Activated CD4-positive, alpha-beta memory T cell treated with anti-CD3 and anti-CD28 coated beads for 36 hours (primary cell): ENCODE measurements around the gene NOD2. TPM values are rescaled to one million over a fixed set of nuclear protein-coding genes. Genes with fewer than 3 reads are reported as not detected.
A peak's percentile ranks its signal among the peaks of the same experiment; 100 is the strongest.

Source experiments
- CTCF ChIA-PET: fragments of 350-600 bp; sonication (Branson Sonifier 250); formaldehyde crosslinking; loops from one replicate; lab custom pipeline; 2021; ENCODE audit warnings: antibody characterized with exemption, inconsistent platforms; lab: Charles Lee
- POLR2A ChIA-PET: fragments of 350-600 bp; sonication (Branson Sonifier 250); formaldehyde crosslinking; loops from one replicate; lab custom pipeline; 2021; ENCODE audit warnings: antibody characterized with exemption; lab: Charles Lee
- DNase-seq: peaks from one replicate; pipeline ENCODE4 v3.0.0-alpha.2; 2020
- H3K27ac Mint-ChIP-seq: one replicate; pipeline ENCODE4 v1.8.0; 2021; ENCODE audit warnings: mixed read lengths
- H3K27me3 Mint-ChIP-seq: one replicate; pipeline ENCODE4 v1.8.0; 2021; ENCODE audit warnings: mixed read lengths
- H3K36me3 Mint-ChIP-seq: one replicate; pipeline ENCODE4 v1.8.0; 2021; ENCODE audit warnings: mixed read lengths
- H3K4me1 Mint-ChIP-seq: one replicate; pipeline ENCODE4 v1.8.0; 2021; ENCODE audit warnings: low read depth, mixed read lengths
- H3K4me3 Mint-ChIP-seq: one replicate; pipeline ENCODE4 v1.8.0; 2021; ENCODE audit warnings: mild to moderate bottlenecking, mixed read lengths
- H3K9me3 Mint-ChIP-seq: one replicate; pipeline ENCODE4 v1.8.0; 2021; ENCODE audit warnings: mixed read lengths
- intact Hi-C: fragments of 100-400 bp; cut with micrococcal nuclease; formaldehyde crosslinking; loops from one replicate; pipeline ENCODE4 v1.15.1; 2023
- total RNA-seq, 2 experiments: library from RNA; stranded (reverse); gene quantifications; one replicate each; pipeline ENCODE4 v1.2.3, GENCODE V29; 2021

The NOD2 gene
- total RNA-seq, 2 experiments from 2014 or later = 17.9 to 18.7 TPM

DNA sequence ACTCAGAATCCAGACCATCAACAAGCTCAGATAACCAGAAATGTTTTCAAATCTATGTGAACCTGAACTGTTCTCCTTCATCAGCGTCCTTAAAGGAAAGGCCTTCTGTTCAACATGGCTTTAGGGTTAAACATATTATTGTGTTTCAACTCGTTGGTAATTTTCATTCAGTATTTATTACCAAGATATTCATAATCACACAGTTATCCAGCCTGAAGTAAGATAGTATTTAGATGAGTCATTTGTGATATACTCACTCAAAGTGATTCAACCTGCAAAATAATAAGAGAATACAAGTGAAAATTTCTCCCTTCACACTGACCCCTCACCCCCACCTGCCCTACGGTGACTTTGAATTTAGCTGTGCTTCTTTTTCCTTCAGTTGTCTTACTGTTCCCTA lies 51.5 kb downstream of the NOD2 start:
- Mint-ChIP-seq H3K36me3 (peaks cover 39% of the 10 kb centered on the region), H3K9me3 (no peaks in the 10 kb centered on the region), H3K4me1 (peaks cover 57% of the 10 kb centered on the region), H3K4me3 (peak overlapping the region; percentile 94), H3K27ac (peak overlapping the region; percentile 97), H3K27me3 (no peaks in the 10 kb centered on the region)
- peak; percentile 44 for DNase-seq
- intact Hi-C loops = loop anchor here (5.0 to 10.0 kb wide), 3 partner anchors 468 to 720 kb away; partner anchors contain the start of genes ADCY7 and CNEP1R1
- CTCF ChIA-PET = interaction anchor here (0.5 to 9.9 kb wide), 14 partner anchors 9 to 548 kb away, joined by 3 to 153 read pairs (median 6); partner anchors contain the start of gene SNX20
- POLR2A ChIA-PET = interaction anchor here (0.6 to 7.2 kb wide), 12 partner anchors 9 to 720 kb away, joined by 3 to 81 read pairs (median 3); partner anchors contain the start of genes CNEP1R1 and SNX20

DNA sequence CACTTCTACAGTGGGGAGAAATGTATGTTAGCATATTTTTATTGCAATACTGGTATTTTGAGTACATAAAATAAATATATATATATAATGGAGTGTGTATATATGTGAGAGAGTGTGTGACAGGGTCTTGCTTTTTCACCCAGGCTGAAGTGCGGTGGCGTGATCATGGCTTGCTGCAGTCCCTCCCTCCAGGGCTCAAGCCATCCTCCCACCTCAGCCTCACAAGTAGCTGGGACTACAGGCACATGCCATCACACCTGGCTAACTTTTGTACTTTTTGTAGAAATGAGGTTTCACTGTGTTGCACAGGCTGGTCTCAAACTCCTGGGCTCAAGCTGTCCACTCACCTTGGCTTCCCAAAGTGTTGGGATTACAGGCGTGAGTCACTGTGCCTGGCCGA lies 52.5 kb downstream of the NOD2 start:
- POLR2A ChIA-PET = interaction anchor here (1.9 to 7.2 kb wide), 5 partner anchors 20 to 66 kb away, joined by 8 to 81 read pairs (median 15); partner anchors contain the start of genes NOD2 and SNX20
- peaks cover 57% of the 10 kb centered on the region for H3K4me1 Mint-ChIP-seq
- DNase-seq = peak; percentile 37
- H3K27ac Mint-ChIP-seq = peak overlapping the region; percentile 97
- no peaks in the 10 kb centered on the region for H3K27me3 Mint-ChIP-seq
- intact Hi-C loops = loop anchor here (2.0 to 10.0 kb wide), 5 partner anchors 47 to 721 kb away; partner anchors contain the start of genes BRD7 and CNEP1R1
- peaks cover 48% of the 10 kb centered on the region for H3K36me3 Mint-ChIP-seq
- peak overlapping the region; percentile 94 for H3K4me3 Mint-ChIP-seq
- H3K9me3 Mint-ChIP-seq = no peaks in the 10 kb centered on the region
- CTCF ChIA-PET = interaction anchor here (0.6 to 9.9 kb wide), 16 partner anchors 10 to 535 kb away, joined by 3 to 153 read pairs (median 6); partner anchors contain the start of genes NOD2 and SNX20

DNA sequence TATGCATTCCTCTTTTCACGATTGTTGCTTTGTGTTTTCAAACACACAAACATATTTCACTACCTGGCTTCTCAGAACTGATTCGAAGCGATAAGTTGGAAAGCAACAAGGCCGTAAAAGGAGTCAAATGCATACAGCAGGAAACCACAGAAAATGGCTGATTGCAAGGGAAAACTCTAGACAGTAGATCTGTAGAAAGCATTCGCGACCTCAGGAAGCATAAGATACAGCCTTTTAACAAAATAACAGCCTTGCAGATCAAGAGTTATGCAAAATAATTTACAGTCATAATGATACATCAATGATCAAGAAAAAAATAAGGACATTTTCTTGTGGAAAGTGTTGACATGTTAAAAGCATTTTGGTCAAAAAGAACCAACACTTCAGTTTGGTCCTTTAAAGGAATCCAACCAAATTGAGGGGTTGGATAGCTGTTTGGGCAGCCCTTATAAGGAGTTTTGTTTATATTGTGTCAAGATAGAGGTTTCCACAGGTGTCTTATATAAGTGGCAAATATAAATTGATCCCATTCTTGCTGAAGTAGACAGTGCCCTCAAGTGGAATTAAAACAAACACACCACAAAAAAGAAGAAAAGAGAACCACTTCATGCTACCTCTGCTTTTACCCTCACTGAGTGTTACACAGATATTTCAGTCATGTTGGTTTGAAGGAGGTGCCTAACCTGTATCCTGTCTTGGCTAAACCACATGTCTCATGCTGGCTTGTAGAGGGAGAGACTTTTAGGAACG lies 54.0 kb downstream of the NOD2 start:
- Mint-ChIP-seq H3K27me3 (no peaks in the 10 kb centered on the region), H3K4me3 (peak overlapping the region; percentile 73), H3K27ac (peak overlapping the region; percentile 97), H3K9me3 (no peaks in the 10 kb centered on the region), H3K4me1 (peaks cover 64% of the 10 kb centered on the region), H3K36me3 (peaks cover 54% of the 10 kb centered on the region)
- DNase-seq = no peak
- intact Hi-C loops = loop anchor here (1.0 to 10.0 kb wide), 13 partner anchors 18 to 723 kb away; partner anchors contain the start of genes BRD7, CNEP1R1 and SNX20
- CTCF ChIA-PET = interaction anchor here (0.6 to 9.9 kb wide), 25 partner anchors 11 to 537 kb away, joined by 3 to 153 read pairs (median 4); partner anchors contain the start of genes NOD2 and SNX20
- POLR2A ChIA-PET = interaction anchor here (0.7 to 7.2 kb wide), 8 partner anchors 18 to 81 kb away, joined by 4 to 81 read pairs (median 8); partner anchors contain the start of genes NOD2 and SNX20

DNA sequence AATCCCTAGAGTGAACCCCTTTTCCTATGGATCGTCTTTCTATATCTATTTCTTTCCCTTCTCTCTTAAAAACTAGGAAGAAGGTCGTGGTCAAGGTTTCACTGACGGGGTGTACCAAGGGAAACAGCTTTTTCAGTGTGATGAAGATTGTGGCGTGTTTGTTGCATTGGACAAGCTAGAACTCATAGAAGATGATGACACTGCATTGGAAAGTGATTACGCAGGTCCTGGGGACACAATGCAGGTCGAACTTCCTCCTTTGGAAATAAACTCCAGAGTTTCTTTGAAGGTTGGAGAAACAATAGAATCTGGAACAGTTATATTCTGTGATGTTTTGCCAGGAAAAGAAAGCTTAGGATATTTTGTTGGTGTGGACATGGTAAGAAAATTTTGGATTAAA lies 58.1 kb downstream of the NOD2 start:
- CTCF ChIA-PET = interaction anchor here (0.7 to 9.9 kb wide), 7 partner anchors 14 to 397 kb away, joined by 3 to 153 read pairs (median 5); no protein-coding TSS in a partner anchor
- peaks cover 55% of the 10 kb centered on the region for H3K36me3 Mint-ChIP-seq
- DNase-seq = no peak
- H3K9me3 Mint-ChIP-seq = no peaks in the 10 kb centered on the region
- H3K27ac Mint-ChIP-seq = peak overlapping the region; percentile 54
- intact Hi-C loops = no loop called here
- POLR2A ChIA-PET = interaction anchor here (1.6 kb wide), 1 partner anchor 70 kb away, joined by 4 read pairs; the partner anchor contains the start of gene SNX20
- H3K4me1 Mint-ChIP-seq = peaks cover 71% of the 10 kb centered on the region
- no peak overlapping the region for H3K4me3 Mint-ChIP-seq
- no peaks in the 10 kb centered on the region for H3K27me3 Mint-ChIP-seq

DNA sequence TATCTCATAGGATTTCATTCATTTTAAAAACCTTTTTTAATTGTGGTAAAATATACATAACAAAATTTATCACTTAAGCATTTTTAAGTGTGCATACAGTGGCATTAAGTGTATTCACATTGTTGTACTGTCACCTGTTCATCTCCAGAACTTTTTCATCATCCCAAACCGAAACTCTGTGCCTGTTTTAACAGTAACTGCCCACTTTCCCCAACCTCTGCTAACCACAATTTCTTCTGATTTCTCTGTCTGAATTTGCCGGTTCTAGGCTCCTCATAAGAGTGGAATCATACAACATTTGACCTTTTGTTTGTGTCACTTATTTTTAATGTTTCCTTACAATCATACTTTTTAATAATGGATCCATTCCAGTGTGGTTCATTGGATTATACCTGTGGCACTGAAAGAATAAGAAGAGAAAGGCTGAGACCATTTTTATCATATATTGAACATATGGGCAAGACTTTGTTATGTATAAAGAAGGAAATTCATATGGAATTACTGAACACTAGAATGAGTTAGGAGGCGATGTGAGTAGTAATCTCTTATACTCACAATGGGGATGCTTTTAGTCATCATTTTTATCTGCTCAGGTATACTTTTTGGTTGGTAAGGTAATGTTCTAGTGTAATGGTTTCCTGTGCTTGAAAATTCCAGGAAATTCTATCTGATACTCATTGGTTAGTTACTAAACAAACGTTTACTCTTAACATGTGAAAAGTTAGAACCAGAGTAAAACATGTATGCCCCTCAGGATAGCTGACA lies 59.2 kb downstream of the NOD2 start:
- ChIA-PET POLR2A (interaction anchor here (1.0 kb wide), 1 partner anchor 71 kb away, joined by 3 read pairs; no protein-coding TSS in a partner anchor), CTCF (interaction anchor here (0.7 to 4.1 kb wide), 4 partner anchors 45 to 81 kb away, joined by 3 to 39 read pairs (median 4); no protein-coding TSS in a partner anchor)
- DNase-seq = no peak
- Mint-ChIP-seq H3K4me1 (peaks cover 70% of the 10 kb centered on the region), H3K27ac (peak overlapping the region; percentile 79), H3K36me3 (peaks cover 50% of the 10 kb centered on the region), H3K4me3 (no peak overlapping the region), H3K9me3 (no peaks in the 10 kb centered on the region), H3K27me3 (no peaks in the 10 kb centered on the region)
- intact Hi-C loops = loop anchor here (1.0 kb wide), 1 partner anchor 13 kb away; no protein-coding TSS in a partner anchor

DNA sequence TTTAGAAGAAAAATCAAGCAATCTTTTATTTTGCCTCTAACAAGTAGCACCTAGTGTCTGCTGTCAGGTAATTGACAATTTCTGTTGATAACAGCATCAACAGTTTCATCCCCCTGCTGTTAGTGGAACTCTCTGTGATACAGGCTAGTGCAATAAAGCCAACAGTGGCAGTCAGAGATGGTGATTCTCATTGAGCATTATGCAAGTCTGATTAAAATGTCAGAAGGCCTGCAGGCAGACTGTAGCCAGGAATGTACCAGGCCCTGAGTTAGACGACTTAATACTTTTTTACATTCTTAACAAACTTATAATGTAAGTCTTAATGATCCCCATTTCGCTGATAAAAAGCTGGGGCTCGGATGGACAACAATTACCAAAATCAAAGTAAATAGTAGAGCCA lies 63.1 kb downstream of the NOD2 start:
- H3K4me3 Mint-ChIP-seq = no peak overlapping the region
- no peak overlapping the region for H3K27ac Mint-ChIP-seq
- DNase-seq = no peak
- peaks cover 49% of the 10 kb centered on the region for H3K36me3 Mint-ChIP-seq
- no peaks in the 10 kb centered on the region for H3K9me3 Mint-ChIP-seq
- ChIA-PET POLR2A (interaction anchor here (0.6 kb wide), 4 partner anchors 18 to 506 kb away, joined by 3 to 4 read pairs (median 3); no protein-coding TSS in a partner anchor), CTCF (interaction anchor here (0.8 to 3.0 kb wide), 5 partner anchors 9 to 90 kb away, joined by 3 to 20 read pairs (median 9); no protein-coding TSS in a partner anchor)
- H3K27me3 Mint-ChIP-seq = no peaks in the 10 kb centered on the region
- H3K4me1 Mint-ChIP-seq = peaks cover 73% of the 10 kb centered on the region
- intact Hi-C loops = no loop called here

DNA sequence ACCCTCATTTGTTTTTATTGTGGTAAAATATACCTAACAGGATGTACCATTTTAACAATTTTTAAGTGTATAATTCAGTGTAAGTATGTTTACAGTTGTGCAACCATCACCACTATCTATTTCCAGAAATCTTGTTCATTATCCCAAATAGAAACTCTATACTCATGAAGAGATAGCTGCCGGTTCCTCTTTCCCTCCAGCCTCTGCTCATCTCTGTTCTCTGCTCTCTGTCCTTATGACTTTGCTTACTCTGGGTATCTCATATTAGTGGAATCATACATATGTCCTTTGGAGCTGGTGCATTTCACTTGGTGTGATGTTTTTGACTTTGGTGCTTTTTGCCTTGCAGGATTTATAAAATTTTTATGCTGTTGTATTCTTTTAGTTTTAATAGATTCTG lies 67.9 kb downstream of the NOD2 start:
- H3K4me1 Mint-ChIP-seq = peaks cover 87% of the 10 kb centered on the region
- intact Hi-C loops = no loop called here
- no peak for DNase-seq
- H3K27me3 Mint-ChIP-seq = no peaks in the 10 kb centered on the region
- H3K9me3 Mint-ChIP-seq = peaks cover 9% of the 10 kb centered on the region
- peak overlapping the region; percentile 8 for H3K27ac Mint-ChIP-seq
- ChIA-PET POLR2A (no interaction called here), CTCF (interaction anchor here (1.0 to 6.0 kb wide), 4 partner anchors 20 to 89 kb away, joined by 4 to 45 read pairs (median 4); no protein-coding TSS in a partner anchor)
- no peak overlapping the region for H3K4me3 Mint-ChIP-seq
- peaks cover 47% of the 10 kb centered on the region for H3K36me3 Mint-ChIP-seq

DNA sequence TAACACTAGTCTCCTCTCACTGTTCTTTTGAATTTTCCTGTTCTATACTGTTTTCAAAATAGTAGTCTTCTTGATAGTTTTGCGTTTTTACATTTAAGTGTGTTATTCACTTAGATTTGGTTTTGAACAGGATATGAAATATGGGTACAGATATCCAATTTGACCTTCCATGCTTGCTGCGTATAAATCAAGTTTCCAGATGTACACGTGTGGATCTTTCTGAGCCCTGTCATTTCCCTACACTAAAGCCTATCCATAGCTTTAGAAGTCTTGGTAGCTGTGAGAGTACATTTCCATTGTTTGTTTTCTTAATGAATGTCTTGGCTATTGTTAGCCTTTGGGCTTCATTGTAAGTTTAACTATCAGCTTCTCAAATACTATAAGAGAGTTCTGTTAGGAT lies 68.8 kb downstream of the NOD2 start:
- Mint-ChIP-seq H3K27ac (peak overlapping the region; percentile 58), H3K36me3 (peaks cover 52% of the 10 kb centered on the region), H3K27me3 (no peaks in the 10 kb centered on the region), H3K4me1 (peaks cover 87% of the 10 kb centered on the region), H3K4me3 (no peak overlapping the region), H3K9me3 (peaks cover 13% of the 10 kb centered on the region)
- intact Hi-C loops = no loop called here
- ChIA-PET CTCF (interaction anchor here (0.6 to 6.0 kb wide), 4 partner anchors 18 to 91 kb away, joined by 3 to 45 read pairs (median 4); no protein-coding TSS in a partner anchor), POLR2A (no interaction called here)
- no peak for DNase-seq

DNA sequence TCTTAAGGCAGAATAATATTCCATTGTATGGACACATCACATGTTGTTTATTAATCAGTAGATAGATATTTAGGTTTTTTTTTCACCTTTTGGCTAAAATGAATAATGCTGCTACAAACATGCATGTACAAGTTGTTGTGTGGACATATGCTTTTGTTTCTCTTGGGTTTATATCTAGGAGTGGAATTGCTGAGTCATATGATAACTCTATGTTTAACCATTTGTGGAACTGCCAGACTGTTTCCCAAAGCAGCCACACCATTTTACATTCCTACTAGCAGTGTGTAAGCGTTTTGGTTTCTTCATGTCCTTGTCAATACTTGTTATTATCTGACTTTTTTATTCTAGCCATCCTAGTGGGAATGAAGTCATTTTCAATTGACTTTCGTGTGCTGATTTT lies 69.8 kb downstream of the NOD2 start:
- H3K27me3 Mint-ChIP-seq = no peaks in the 10 kb centered on the region
- peak overlapping the region; percentile 43 for H3K27ac Mint-ChIP-seq
- CTCF ChIA-PET = interaction anchor here (1.3 to 6.0 kb wide), 3 partner anchors 43 to 436 kb away, joined by 4 to 45 read pairs (median 5); no protein-coding TSS in a partner anchor
- peaks cover 13% of the 10 kb centered on the region for H3K9me3 Mint-ChIP-seq
- H3K36me3 Mint-ChIP-seq = peaks cover 49% of the 10 kb centered on the region
- intact Hi-C loops = no loop called here
- H3K4me3 Mint-ChIP-seq = no peak overlapping the region
- POLR2A ChIA-PET = no interaction called here
- H3K4me1 Mint-ChIP-seq = peaks cover 89% of the 10 kb centered on the region
- no peak for DNase-seq

DNA sequence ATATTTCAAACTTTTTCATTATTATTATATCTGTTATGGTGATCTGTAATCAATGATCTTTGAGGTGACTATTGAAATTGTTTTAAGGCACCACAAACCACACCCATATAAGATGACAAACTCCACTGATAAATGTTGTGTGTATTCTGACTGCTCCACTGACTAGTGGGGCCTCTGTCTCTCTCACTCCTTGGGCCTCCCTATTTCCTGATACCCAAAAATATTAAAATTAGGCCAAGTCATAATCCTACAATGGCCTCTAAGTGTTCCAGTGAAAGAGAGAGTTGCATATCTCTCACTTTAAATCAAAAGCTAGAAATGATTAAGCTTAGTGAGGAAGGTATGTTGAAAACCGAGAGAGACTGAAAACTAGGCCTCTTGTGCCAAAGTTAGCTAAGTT lies 71.9 kb downstream of the NOD2 start:
- Mint-ChIP-seq H3K27me3 (no peaks in the 10 kb centered on the region), H3K9me3 (peaks cover 13% of the 10 kb centered on the region), H3K27ac (peak overlapping the region; percentile 92), H3K4me1 (peaks cover 92% of the 10 kb centered on the region), H3K4me3 (peak overlapping the region; percentile 40), H3K36me3 (peaks cover 56% of the 10 kb centered on the region)
- ChIA-PET POLR2A (interaction anchor here (0.6 to 1.8 kb wide), 8 partner anchors 11 to 435 kb away, joined by 3 to 15 read pairs (median 4); partner anchors contain the start of genes CYLD and SNX20), CTCF (interaction anchor here (0.6 to 6.0 kb wide), 16 partner anchors 9 to 623 kb away, joined by 3 to 45 read pairs (median 4); partner anchors contain the start of gene CYLD)
- peak; percentile 35 for DNase-seq
- intact Hi-C loops = loop anchor here (1.0 to 2.0 kb wide), 5 partner anchors 12 to 488 kb away; no protein-coding TSS in a partner anchor
